GM19452 (cell line): ENCODE results near the gene DUSP7.

Experiments used
- ATAC-seq: cut with Tn5 transposase; IDR thresholded peaks from one replicate; pipeline ENCODE4 v1.9.1; 2021; ENCODE audit not compliant: unreplicated experiment

Gene DUSP7

DNA sequence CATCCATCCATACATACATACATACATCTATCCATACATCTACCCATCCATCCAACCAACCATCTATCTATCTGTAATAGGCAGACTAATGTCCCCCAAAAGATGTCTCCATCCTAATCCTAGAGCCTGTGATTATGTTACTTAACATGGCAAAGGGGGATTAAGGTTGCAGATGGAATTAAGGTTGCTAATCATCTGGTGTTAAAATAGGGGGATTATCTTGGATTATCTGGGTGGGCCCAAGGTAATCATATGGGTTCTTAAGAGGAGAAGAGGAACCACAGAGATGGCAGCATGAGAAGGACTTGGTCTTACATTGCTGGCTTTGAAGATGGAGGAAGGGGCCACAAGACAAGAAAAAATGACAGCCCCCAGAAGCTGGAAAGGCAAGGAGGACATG, 45.9 kb downstream of the DUSP7 start:
- ATAC-seq, result no peak

DNA sequence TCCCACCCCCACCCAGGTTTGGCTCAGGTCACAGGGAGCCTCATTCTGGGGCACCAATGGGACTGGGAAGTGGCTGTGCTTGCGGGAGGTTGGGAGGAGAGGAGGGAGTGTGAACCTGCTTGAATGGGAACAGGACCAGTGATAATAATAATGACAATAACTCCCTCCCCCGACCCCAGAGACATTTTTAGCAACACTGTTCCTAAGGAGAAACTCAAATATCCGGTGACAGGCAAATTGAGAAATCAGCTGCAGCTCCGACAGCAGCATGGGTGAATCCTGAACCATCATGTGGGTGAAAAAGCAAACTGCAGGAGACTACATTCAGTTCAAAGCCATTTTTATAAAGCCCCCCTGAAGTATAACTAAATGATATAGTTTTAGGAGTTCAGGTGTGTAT, 49.1 kb downstream of the DUSP7 start:
- no peak for ATAC-seq

GRCh38 chr3:52006820-52007133, 49.6 kb downstream of the DUSP7 start:
- no peak for ATAC-seq

DNA sequence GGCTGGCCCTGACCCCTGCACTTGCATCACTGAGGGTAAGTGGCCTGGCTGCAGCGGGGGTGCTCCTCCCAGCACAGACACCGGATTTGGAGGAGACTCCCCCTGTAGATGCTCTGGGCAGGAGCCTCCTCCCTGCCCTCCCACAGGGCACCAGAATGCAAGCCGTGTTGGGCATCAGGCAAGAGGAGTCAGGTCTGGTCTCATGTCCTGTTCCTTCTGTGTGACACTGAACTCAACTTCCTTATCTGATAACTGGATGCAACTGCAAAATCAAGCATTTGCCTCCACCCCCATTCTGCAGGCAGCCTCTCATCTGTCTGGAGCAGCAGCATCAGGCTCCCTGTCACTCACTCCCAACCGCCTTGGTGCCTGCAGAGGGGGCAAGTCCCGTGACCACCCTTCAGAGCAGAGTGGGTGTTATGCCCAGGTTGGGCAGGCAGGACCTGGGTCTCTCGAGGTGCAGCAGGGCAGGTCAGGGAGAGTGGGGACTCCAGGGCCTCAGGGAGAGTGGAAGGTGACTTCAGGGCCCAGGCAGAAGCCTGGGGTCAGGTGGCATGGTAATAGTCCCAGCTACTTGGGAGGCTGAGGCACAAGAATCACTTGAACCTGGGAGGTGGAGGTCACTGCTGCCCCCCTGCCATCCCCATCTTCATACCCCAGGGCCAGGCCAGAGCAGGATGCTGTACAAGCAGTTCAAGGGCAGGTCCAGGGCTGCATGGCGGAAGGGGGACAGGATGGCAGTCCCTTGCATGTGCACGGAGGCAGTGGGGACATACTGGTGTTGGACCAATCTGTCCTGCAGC, 50.2 kb downstream of the DUSP7 start:
- no peak for ATAC-seq

- ATAC-seq, result no peak
Observed at GRCh38 chr3:52005571-52005986, 50.8 kb downstream of the DUSP7 start.

- no peak for ATAC-seq
Observed at GRCh38 chr3:52004906-52005395, 51.4 kb downstream of the DUSP7 start.

DNA sequence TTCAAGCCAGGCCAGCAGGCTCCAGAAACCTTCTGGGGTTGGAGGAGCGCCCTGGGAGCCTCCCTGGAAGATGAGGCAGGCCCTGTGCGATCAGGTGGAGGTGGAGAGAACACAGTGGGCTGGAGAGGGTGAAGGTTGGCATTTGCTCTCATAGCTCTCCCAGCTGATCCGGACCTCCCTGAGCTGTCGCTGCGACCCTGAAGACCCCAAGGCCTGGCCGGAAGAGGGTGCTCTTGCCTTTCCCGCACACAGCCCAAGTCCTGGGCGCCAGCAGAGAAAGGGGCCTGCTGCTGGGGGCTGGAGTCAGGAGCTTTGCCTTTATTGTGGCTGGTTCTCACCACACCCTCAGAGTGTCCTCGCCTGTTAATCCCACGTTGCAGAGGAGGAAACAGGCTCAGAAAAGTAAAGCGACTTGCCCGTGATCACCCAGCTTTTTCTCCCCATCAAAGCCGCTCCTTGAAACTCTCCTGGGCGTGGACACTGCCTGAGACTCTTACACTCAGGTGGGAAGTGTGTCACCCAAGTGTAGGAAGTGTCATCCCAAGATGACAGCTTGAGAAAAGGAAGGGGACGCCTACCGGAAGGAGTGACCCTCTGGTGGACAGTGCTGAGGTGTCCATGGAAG, 52.1 kb downstream of the DUSP7 start:
- no peak for ATAC-seq

DNA sequence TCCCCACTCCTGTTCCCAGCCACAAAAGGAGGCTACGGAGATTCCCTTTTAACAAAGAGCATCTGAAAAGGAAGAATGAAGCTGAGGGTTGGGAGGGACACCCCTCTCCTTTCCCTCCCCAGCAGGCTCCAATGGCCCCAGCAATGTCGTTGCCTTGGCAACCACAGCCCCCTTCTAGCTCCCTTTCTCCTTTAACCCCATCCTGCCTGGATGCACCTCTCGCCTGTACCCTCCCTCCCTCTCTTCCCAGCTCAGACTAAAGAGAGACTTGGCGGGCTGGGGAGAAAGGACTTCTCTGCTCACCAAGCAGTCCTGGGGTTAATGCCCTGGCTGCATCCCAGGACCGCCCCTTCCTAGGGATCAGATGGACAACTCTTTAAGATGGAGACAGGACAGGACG, 53.6 kb downstream of the DUSP7 start:
- ATAC-seq, result no peak

DNA sequence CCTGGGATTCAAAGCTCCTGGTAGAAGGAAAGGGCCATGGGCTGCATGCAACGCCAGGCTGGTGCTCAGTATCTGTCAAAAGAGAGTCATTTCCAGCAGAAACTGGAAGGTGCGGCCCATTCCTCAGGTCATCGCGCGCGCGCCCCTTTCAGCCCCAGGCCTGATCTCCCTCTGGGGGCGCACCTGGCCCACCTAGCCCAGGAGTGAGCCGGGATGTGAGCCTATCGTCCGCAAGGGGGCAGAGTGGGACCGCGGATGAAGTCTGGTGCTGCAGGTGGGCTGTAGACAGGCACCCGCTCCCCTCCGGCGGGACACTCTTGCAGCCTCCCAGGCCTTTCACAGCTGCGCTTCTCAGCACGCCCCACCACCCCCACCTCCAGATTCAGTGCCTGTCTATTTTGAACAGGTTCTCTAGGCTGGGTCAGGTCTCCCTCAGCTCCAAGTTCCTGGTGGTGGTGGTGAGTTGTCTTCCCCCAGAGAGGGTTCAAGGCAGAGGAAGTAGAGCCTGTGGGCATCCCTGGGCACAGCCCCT, 54.9 kb downstream of the DUSP7 start:
- ATAC-seq, result peak; percentile 78

DNA sequence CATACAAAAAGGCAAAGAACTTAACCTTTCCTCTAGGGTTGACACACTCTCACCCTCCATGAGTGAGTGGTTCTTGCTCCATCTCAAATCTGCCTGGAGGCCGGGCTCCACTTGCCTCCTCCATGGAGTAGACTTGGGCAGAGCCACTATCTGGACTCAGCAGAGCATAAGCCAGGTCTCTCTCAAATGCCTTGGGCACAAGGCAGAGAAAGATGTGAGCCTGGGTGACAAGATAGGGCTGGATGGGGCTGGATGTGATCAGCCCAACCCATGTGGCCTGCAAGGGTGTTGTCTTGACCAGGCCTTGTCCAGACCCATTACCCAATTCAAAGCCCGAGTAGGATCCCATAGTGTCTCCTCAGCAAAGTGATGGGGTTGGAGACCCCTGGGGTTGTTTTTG, 56.5 kb downstream of the DUSP7 start:
- ATAC-seq, result no peak
